Suppressor macrophage (primary cell): ENCODE results near the gene TSPAN5.
"Not testable (repeated sequence)": the region's sequence is repeated elsewhere in the genome, so short reads cannot be mapped to it uniquely, and the experiment has no call there.

ENCODE experiments used
- DNase-seq, 4 experiments: peaks; one replicate each; pipeline ENCODE4 v3.0.0-alpha.2; 2020 to 2022

Gene TSPAN5

DNA sequence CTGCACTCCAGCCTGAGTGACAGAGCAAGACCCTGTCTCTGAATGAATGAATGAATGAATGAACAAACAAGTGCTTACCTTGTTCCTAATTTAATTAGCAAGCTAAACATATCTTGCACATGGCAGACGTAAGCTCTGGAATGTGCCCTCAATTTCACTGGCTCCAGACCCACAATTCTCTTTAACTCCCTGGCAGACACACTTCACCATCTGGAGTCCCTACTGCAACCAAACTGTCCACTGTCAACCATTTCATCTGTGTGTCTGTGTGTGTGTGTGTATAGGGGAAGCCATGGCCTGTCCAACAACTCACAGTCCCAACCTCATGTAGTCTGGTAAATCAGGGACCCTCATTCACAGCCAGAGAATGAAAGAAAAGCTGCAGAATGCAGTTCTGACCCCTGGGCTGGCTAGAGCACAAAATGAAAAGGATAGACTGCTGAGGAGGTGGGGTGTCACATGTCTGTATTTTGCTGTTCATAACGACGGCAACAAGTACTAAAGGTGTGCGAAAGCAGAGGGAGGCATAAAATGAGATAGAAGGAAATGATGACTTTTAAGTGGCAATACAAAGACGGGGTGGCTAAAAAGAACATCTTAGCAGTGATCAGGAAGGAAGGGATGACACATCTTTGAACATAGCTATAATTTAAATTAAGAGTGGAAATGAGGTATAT, 114.1 kb downstream of the TSPAN5 start:
- no peak for DNase-seq

GRCh38 chr4:98542011-98542410, 116.4 kb downstream of the TSPAN5 start:
- DNase-seq, result no peak

- DNase-seq, result no peak
Observed at GRCh38 chr4:98540803-98541202, 117.6 kb downstream of the TSPAN5 start.

- DNase-seq, result no peak
Observed at GRCh38 chr4:98539741-98540140, 118.7 kb downstream of the TSPAN5 start.

DNA sequence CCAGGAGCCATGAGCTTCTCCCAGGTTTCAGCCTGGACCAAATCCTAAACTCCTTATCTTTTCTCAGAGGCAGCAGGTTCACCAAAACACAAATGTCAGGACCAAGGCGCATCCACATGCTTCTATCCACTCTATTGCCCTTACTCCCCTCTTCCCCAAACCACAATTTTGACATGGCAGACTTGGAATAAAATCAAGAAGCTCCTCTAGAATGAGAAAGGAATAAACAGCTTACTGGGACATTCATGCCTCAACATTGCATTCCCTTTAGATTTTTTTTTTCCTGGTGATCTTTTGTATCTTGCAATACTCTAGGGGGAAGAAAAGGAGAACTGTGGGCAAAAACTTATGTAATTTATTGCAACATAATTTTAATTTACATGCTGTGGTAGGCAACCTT, 119.1 kb downstream of the TSPAN5 start:
- peak in 2 of 4 experiments; percentile 26 to 35 for DNase-seq

- DNase-seq, result no peak
Observed at GRCh38 chr4:98536631-98537030, 121.8 kb downstream of the TSPAN5 start.

GRCh38 chr4:98534146-98534545, 124.3 kb downstream of the TSPAN5 start:
- not testable (repeated sequence) for DNase-seq

DNA sequence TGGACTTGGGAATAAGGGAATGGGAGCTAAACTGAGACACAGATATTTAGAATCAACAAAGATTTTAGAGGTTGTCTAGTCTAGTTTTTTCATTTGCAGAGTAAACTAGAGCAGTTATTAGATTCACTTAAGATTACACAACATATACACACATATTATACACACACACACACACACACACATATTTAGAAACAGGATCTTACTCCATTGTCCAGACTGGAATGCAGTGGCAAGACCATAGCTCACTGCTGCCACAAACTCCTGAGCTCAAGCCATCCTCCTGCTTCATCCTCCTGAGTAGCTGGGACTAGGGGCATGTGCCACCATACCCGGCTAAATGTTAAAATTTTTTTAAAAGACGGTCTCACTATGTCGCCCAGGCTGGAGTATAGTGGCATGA, 127.8 kb downstream of the TSPAN5 start:
- no peak for DNase-seq

GRCh38 chr4:98529970-98530569, 128.3 kb downstream of the TSPAN5 start:
- DNase-seq, result no peak

GRCh38 chr4:98528882-98529281, 129.5 kb downstream of the TSPAN5 start:
- no peak for DNase-seq

GRCh38 chr4:98527534-98528269, 130.7 kb downstream of the TSPAN5 start:
- no peak for DNase-seq

- DNase-seq, result no peak
Observed at GRCh38 chr4:98524230-98524629, 134.2 kb downstream of the TSPAN5 start.

DNA sequence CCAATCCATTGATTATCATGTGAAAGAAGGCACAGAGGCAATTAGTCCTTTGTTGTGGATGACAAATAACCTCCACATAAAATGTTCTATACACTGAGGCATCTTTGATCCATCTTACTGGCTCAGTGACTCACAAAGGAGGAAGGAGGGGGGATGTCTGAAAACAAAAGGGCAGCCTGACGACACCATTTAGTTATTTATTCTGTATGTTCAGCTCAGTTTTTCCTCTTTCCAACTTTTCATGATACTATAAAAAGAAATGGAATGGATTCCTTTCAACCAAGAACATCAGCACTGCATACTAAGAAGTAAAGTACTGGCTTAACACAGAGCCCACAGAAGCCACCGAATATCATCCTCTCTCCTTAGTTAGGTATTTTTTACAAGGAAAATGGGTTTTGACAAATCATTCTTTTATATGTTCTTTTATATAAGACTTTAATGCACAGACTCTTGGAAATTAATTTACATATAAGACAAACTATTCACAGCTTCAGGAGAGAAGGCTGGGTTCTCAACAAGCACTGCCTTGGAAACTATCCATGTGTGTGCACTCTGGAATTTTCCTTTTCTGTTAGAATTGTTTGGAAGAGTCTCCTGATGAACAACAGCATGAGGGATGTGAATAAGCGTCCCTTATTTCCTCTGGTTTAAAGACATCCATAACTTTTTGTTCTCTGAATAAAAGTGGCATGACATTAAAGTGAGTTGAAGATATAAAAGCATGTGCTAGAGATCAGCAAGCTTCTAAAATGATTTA, 135.6 kb downstream of the TSPAN5 start:
- DNase-seq, result no peak

- no peak for DNase-seq
Observed at GRCh38 chr4:98522062-98522461, 136.3 kb downstream of the TSPAN5 start.

DNA sequence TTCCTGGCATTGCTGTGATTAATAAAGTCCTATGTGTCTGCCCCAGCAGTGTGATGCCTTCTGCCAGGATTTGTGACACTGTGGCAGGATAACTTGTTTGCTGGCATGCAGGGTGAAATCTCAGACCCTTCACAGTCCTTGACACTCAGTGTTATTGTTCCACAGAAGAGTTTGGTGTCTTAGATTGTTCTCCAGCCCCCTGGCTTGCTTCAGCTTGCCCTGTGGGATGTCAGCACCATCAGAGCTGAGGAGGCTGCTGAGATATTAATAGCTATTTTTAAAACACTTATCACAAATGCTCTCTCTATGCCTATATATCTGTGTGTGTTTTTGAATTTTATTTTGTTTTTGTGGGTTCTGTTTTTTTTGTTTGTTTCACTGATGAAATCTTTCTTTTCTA, 136.9 kb downstream of the TSPAN5 start:
- DNase-seq, result no peak

DNA sequence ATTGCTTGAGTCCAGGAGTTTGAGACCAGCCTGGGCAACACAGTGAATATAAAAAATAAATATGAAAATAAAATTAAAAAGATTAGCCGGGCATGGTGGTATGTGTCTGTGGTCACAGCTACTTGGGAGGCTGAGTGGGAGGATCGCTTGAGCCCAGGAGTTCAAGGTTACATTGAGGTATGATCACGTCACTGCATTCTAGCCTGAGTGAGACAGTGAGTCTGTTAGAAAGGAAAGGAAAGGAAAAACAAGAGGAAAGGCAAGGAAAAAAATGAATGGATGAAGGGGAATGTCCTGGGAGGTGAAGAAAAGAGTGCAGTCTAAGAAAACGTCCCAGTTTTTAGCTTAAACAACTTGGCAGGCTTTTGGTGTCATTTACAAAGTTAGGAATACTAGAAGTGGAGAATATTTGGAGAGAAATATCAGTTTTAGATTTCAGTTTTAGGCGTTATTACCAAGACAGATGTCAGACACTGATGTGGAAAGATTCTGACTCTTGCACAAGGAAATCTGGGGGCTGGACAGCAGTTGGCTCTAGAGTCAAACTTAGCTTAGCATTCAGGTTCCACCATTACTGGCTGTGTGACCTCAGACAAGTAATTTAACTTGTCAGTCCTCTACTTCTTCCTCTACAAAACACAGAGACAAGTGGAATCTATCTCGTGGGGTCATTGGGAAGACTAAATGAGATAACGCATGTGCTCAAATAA, 139.0 kb downstream of the TSPAN5 start:
- DNase-seq, result peak in 2 of 4 experiments; percentile 7 to 32

GRCh38 chr4:98518559-98519267, 139.7 kb downstream of the TSPAN5 start:
- DNase-seq, result no peak

- DNase-seq, result no peak
Observed at GRCh38 chr4:98517218-98518021, 141.0 kb downstream of the TSPAN5 start.

- DNase-seq, result no peak
Observed at GRCh38 chr4:98516441-98517217, 141.8 kb downstream of the TSPAN5 start.

DNA sequence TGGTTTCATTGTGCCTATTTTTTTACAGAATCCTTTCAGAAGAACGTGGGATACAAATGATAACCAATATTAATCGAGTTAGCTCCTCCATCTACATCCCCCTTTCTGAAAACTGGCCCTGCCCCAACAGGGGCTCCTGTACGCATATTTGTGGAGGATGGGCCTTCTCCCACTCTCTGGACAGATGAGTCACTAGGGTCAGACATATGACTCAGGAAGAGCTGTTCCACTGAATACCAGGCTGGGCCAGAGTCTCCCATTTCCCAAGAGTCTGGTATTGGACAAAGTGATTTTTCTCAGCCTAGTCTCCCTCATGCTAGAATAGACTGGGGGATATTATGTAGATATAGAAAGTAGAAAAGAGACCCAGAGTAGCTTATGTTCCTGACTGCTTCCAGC, 142.4 kb downstream of the TSPAN5 start:
- DNase-seq, result peak in 3 of 4 experiments; percentile 47 to 54 (median 49)
